NCI-H748 (cell line): ENCODE measurements around the gene DCUN1D2.
"Not testable (repeated sequence)": the region's sequence is repeated elsewhere in the genome, so short reads cannot be mapped to it uniquely, and the experiment has no call there.

ENCODE experiments used
- DNase-seq: peaks from one replicate; lab custom pipeline; 2025; ENCODE audit not compliant: unreplicated experiment; lab: John Stamatoyannopoulos, UW

Gene DCUN1D2

DNA sequence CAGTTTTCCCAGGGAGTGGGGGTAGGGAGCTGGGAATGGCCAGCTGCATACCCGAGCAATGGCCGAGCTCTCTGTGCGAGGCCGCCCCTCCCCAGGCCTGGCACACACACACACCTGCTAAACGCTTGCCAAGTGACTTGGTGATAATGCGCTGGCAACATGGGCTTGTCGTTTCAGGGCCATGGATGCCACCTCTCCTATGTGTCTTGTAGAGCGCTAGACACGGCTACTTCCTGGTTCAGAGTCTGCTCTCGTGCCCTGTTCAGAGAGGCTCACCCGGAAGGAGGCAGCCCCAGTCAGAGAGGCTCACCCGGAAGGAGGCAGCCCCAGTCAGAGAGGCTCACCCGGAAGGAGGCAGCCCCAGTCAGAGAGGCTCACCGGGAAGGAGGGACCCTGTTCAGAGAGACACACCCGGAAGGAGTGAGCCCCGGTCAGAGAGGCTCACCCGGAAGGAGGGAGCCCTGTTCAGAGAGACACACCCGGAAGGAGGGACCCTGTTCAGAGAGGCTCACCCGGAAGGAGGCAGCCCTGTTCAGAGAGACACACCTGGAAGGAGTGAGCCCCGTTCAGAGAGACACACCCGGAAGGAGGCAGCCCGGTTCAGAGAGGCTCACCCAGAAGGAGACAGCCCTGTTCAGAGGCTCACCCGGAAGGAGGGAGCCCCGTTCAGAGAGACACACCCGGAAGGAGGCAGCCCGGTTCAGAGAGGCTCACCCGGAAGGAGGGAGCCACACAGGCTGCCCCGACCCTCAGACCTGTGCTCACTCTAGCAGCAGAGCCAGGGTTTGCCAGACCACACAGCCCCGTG is 41.4 kb downstream of the DCUN1D2 start:
- DNase-seq: peak; percentile 75

DNA sequence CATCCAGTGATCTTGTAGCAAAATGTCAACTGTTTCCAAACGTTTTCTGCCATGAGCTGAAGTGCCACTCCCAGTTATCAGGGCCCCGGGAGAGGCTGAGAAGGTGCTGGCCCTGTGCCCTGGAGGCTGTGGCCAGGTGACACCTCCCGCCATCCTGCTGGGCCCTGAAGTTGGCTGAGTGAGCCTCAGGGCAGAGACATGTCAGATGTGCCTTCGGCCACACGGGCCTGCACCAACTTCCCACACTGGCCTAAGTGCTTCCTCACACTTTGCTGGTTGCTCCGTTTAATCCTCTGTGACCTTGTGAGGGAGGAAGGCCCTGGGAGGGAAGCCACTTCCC is 42.0 kb downstream of the DCUN1D2 start:
- no peak for DNase-seq

DNA sequence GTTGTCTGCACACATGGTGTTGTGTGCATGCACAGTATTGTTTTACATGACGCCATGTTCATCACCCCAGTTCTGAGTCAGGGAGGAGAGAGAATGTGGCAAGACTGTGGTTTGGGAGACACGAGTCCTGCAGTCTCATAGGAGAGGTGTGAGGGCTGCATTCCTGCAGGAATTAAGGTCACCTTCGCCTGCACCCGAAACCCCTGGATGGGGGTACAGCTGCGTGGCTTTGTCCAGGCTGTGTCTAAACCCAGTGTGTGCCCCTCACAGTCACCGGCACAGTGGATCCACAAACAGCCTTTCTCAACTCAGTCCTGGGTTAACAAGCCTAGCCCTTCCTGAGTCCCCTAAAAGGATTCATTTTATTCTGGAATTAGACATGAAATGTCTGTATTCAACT is 42.9 kb downstream of the DCUN1D2 start:
- no peak for DNase-seq

DNA sequence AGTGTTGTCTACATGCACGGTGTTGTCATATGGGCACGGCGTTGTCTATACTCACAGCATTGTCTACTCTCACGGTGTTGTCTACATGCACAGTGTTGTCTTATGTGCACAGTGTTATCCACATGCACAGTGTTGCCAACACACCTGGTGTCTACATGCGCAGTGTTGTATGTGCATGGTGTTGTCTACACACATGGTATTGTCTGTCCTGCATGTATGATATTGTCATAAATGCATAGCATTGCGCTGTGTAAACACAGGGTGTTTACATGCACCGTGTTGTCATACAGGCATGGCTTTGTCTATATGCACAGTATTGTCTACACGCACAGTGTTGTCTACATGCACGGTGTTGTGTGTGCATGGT is 44.0 kb downstream of the DCUN1D2 start:
- no peak for DNase-seq

DNA sequence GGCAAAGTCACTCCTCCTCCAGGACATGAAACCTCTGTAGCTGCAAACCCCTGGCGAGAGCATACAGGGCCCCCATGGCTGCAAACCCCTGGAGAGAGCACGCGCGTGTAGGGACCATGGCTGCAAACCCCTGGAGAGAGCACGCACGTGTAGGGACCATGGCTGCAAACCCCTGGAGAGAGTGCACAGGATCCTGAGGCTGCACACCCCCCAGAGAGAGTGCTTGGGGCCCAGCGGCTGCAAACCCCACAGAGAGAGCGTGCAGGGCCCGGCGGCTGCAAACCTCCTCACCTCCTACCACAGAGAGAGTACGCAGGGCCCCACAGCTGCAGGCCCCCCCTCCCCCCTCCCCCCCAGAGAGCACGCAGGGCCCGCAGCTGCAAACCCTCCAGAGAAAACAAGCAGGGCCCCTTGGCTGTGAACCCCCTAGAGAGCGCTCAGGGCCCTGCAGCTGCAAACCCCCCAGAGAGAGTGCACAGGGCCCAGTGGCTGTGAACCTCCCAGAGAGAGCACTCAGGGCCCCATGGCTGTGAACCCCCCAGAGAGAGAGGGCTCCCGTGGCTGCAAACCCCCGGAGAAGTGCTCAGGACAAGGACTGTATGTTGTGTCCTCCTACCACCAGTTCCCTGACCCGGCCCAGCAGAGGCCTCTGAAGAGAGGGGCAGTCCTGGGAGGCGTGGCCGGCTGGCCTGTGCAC is 44.6 kb downstream of the DCUN1D2 start:
- no peak for DNase-seq

DNA sequence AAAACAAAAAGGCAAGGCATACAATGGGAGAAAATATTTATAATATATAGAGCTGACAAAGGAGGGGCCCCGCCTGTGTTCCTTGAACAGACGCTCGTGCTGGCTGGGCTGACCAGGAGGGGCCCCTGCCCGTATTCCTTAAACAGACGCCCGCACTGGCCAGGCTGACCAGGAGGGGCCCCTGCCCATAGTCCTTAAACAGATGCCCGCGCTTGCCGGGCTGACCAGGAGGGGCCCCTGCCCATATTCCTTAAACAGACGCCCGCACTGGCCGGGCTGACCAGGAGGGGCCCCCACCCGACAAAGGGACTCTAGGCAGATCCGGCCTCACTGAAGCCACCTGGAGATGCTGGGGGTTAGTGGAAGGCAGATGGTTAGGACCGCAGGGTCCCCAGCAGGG is 46.5 kb downstream of the DCUN1D2 start:
- no peak for DNase-seq

DNA sequence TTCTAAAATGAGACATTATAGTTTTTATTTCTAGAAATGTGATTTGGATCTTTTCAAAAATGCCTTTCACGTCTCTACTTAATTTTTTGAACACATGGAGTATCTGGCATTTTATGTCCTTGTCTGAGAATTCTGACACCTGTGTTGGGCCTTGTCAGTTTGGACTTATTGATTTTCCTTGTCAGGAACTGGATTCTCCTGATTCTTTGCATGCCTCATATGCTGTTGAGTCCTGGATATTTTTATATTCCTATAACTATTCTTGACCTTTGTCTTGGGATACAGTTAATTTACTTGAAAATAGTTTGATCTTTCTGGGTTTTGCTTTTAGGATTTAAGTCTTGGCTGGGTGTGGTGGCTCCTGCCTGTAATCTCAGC is 47.5 kb downstream of the DCUN1D2 start:
- DNase-seq: no peak

DNA sequence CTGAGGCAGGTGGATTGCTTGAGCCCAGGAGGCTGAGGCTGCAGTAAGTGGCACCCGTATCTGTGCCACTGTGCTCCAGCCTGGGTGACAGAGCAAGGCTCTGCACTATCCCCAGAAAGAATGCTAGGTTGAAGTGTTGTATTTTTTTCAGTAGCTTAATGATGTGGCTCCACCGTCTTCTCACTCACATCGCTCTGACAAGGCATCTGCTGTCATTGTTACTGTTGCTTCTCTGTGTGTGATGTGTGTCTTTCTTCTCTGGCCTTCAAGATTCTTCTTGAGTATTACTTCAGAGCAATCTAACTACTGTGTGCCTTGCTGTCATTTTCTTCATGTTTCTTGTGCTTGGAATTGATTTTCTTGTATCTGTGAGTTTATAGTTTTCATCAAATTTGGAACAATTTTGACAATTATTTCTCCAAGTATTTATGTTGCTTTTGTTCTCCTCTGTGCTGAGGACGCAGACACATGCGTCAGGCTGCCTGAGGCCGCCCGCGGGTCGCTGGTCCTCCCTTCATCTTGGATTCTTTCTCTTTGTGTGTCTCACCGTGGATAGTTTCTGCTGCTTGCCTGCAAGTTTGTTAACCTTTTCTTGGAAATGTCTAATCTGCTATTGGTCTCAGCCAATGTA is 48.0 kb downstream of the DCUN1D2 start:
- no peak for DNase-seq

DNA sequence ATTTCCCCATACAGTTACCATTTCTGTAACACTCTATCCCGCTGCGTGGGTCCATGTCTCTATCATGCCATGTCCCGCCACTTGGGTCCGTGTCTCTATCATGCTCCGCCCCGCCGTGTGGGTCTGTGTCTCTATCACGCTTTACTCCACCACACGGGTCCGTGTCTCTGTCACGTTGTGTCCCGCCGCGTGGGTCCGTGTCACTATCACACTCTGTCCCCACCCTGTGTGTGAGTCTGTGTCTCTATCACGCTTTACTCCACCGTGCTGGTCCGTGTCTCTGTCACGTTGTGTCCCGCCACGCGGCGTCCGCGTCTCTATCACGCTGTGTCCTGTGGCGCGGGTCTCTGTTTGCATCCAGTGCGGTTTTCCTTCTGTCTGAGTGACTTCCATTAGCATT is 48.9 kb downstream of the DCUN1D2 start:
- no peak for DNase-seq

DNA sequence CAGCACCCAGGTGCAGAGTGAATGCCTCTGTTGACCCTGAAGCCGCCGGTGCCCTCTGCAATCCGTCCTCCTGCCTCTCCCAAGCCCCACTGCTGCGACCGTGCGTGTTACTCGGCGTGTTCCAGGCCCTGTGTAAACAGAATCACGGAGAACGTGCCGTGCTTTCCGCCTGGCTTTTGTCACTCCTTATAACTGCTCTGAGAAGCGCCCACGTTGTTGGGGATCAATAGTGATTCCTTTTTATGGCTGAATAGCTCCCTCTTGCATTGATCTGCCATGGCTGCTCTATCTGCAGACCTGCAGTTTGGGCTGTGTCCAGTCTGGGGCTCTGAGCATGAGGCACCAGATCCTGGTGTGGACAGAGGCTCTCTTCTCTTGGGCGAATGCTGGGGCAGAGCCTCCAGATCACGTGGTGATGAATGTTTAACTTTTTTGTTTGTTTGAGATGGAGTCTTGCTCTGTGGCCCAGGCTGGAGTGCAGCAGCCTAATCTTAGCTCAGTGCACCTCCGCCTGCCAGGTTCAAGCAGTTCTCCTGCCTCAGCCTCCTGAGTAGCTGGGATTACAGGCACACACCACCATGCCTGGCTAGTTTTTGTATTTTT is 53.0 kb downstream of the DCUN1D2 start:
- no peak for DNase-seq

DNA sequence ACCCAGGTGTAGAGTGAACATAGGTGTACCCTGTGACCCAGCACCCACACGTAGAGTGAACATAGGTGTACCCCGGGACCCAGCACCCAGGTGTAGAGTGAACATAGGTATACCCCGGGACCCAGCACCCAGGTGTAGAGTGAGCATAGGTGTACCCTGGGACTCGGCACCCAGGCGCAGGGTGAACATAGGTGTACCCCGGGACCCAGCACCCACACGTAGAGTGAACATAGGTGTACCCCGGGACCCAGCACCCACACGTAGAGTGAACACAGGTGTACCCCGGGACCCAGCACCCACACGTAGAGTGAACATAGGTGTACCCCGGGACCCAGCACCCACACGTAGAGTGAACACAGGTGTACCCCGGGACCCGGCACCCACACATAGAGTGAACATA is 53.6 kb downstream of the DCUN1D2 start:
- DNase-seq: not testable (repeated sequence)

DNA sequence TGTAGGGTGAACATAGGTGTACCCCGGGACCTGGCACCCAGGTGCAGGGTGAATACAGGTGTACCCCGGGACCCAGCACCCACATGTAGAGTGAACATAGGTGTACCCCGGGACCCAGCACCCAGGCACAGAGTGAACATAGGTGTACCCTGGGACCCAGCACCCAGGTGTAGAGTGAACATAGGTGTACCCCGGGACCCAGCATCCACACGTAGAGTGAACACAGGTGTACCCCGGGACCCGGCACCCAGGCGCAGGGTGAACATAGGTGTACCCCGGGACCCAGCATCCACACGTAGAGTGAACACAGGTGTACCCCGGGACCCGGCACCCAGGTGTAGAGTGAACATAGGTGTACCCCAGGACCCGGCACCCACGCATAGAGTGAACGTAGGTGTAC is 54.6 kb downstream of the DCUN1D2 start:
- DNase-seq: not testable (repeated sequence)

DNA sequence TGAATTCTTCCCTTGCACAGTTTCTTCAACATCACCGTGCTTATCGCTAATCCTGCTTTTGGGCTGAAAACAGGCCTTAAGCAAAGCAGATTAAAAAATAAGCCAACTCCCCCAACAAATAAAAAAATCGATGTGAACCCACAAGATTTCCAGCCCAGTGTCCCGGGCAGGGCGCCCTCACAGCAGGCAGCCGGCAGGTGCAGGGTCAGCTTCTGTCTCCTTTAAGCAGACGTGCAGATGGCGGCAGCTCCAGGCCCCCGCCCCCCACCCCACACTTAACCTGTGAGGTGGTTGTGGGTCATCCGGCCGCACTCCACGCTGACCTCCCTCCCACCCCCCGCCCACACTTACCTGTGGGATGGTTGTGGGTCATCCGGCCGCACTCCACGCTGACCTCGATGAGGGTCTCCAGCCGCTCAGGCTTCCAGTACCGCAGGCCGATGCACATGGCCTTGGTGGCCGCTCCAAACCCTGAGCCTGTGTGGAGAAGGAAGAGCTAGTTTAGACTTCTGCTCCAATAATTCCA is 57.1 kb downstream of the DCUN1D2 start:
- DNase-seq: no peak

DNA sequence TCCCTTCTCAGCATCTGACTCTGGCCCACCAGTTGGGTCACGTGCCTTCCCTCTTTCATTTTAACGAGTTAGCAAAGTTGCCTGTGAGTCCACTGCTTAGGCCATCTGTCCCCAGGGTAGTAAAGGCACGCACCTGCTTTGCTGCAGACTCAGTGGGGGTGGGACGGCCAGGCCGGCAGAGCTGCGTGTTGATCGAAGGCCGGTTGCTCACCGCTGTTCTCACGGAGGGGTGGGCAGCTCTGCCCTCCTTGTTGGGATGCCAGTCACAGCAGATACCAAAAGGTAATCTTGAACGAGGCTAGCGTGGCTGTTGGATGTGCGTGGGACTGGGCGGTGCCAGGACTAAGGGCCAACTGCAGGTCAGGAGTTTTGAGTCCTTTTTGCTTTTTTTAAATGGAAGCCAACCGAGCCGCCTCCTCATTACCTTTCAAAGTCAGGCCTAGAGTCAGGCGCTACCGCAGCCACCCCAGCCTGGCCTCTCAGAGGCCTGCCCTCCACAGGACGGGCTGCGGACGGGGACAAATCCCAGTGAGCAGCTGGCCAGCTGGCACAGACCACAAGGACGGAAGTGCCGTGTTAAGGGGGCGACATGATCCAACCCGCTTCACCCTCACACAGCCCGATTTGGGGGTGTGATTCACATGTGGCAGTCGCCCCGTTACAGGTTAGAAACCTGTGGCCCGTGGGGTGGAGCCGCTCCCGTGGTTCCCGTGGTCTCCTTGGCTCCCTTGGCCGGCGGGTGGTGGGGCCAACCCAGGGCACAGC is 57.8 kb downstream of the DCUN1D2 start:
- no peak for DNase-seq

DNA sequence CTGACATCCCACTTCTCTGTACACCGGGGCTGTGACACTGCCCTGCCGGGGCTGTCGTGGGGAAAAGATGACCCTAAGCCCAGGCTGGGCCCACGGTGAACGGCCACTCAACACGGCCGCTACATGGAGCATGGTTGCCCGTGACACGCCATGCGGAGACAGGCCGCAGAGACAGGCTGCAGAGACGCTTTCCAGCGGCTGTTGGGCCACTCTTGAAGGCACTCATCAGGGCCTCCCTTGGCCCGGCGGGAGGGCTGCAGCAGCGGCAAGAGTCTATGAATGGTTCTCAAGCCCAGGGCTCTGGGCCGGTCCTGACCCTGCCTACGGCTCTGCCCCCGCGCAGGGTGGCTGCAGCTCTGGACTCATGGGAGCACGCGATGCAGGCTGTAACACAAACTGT is 59.3 kb downstream of the DCUN1D2 start:
- no peak for DNase-seq

DNA sequence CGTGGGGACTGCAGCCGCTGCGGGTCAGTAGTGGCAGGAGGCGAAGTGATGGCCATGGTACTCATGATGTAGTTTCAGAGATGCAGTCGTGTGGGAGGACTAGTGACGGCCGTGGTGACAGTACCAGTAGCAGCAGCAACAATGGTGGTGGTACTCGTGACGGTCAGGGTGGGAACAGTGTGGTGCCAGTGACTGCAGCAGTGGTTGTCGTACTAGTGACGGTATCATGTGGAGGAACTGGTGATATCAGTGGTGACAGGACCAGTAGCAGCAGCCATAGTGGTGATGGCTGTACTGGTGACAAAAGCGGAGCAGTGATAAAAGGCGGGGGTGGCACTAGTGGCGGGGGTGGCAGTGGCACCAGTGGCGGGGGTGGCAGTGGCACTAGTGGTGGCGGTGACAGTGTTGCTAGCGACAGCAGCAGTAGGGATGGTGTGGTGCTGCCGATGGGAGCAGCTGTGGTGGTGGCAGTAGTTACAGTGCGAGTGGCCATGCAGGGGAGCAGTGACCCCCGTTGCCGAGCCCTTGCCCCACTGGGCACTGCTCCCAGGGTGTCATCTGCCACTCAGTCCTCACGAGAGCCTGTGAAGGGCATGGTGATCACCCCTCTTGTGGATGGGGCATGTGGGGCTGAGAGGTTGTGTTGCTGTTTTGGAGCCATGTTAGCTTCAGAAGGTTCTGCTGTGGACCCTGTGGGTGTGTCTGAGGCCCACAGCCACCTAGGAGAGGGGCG is 60.0 kb downstream of the DCUN1D2 start:
- DNase-seq: no peak

DNA sequence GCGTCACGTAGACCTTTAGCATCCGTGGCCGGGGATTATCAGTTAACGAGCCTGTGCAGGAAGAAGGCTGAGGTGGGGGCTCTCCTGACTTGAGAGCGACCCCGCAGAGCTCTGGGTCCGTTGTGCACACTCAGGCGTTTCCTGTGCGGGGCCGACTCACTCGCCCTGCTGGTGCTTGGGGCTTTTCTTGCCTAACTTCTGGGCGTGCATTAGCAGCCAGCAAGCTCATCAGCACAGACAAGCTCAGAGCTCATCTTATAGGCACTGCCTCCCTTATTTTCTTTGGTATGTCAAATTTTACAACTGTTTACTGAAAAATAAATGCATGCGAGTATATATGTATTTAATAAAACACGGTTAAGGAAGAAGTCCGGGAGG is 60.9 kb downstream of the DCUN1D2 start:
- DNase-seq: no peak

DNA sequence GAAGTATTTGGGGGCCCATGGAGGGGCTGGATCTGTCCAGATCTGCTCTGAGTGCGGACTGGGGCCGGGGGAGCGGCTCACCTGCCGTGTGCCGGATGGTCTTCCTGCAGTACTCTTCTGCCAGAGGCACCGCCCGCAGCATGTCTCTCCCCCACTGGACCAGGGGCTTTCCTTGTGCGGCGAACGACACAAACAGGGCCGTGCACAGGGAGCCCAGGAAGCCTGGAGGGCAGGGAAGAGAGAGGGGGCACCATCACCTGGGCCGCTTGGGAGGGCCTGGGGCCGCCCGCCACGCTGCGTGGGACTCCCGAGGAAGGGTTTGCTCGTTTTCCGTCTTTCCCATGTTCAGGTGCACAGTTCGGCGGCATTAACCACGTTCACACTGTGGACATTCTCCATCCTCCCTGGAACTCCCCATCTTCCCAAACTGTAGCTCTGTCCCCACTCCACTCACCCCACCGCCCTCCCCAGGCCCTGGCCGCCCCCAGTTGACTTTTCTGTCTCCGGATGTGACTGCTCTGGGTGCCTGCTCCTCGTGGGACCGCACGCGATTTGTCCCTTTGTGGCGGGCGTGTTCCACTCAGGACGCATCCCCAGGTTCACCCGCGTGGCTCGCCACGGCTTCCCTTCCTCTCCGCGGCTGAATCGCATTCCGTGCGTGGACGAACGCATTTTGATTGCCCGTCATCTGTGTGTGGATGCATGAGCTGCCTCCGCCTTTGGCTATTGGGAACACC is 61.5 kb downstream of the DCUN1D2 start:
- DNase-seq: no peak

DNA sequence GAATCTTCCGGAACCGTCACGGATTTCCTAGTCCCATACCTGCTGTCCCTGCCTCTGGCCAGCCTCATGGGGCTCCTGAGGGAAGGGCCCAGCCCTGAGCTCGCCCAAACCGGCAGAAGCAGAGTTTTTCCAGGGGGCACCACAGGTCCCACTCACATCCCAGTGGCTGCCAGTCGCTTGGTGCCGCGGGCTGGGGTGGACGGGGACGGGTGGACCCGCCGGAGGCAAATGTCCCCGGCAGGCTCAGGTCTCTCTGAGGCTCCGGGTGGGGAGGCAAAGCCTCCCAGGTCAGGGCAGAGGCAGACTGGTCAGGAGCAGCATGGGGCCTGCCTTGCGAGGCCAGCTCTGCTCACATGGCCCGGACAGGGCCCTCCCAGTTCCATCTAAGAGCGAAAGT is 62.0 kb downstream of the DCUN1D2 start:
- no peak for DNase-seq
